Mucosa of descending colon (tissue), 3 donors: ENCODE results near the gene TIPARP. TPM values are rescaled to one million over a fixed set of nuclear protein-coding genes. Genes with fewer than 3 reads are reported as not detected.

Experiments used
- ATAC-seq: fragments of 200-7000 bp; cut with Tn5 transposase; one replicate; pipeline ENCODE4 v1.9.1; 2020; ENCODE audit warnings: mild to moderate bottlenecking, moderate library complexity
- DNase-seq, 3 donors: peaks; one replicate each; pipeline ENCODE4 v3.0.0-alpha.2; 2020
- H3K36me3 ChIP-seq: fragments of 200-600 bp; one replicate; pipeline ENCODE4 v1.8.0; 2021; ENCODE audit warnings: low read depth, mild to moderate bottlenecking
- H3K4me1 ChIP-seq: fragments of 200-600 bp; one replicate; pipeline ENCODE4 v1.8.0; 2021; ENCODE audit warnings: low read depth, mild to moderate bottlenecking
- H3K4me3 ChIP-seq: fragments of 200-600 bp; one replicate; pipeline ENCODE4 v1.8.0; 2021; ENCODE audit warnings: mild to moderate bottlenecking
- H3K9me3 ChIP-seq: fragments of 200-600 bp; one replicate; pipeline ENCODE4 v1.8.0; 2021; ENCODE audit warnings: mild to moderate bottlenecking
- intact Hi-C, 2 donors: fragments of 100-400 bp; cut with DNase I in 1 of 2; cut with micrococcal nuclease in 1 of 2; formaldehyde crosslinking; loops; one replicate each; pipeline versions ENCODE4 v1.11.0 to v1.11.1; 2022; cut with DNase I, micrococcal nuclease
- total RNA-seq, 3 donors: library from RNA; stranded (reverse); fragmentation: NEBNext Ultra II Directional in 2 of 3; extraction: Animal tissue kit (Norgen Biotek cat#: 25700) in 2 of 3; gene quantifications; one replicate each; pipeline versions ENCODE4 v1.2.1 to v1.2.4, GENCODE V29; 2021 to 2023
- TF ChIP-seq, protein P1 (sequence below): fragments of 200-600 bp; IDR thresholded peaks from one replicate; pipeline ENCODE4 v1.8.0; 2022; ENCODE audit warnings: antibody characterized with exemption, mild to moderate bottlenecking
- donor health status: DM: no; HTN: no; CAD: no; lungs with moderate emphysema.
- donor health status: DM: no; HTN: no; CAD: no.
- donor health status: DM: no; HTN: yes; CAD: no.

The TIPARP gene
- total RNA-seq, 3 donors from 2014 or later = 26.4 to 28.6 (median 26.7) TPM

- ATAC-seq (no peak), DNase-seq (no peak)
- TF ChIP-seq, protein P1, sequence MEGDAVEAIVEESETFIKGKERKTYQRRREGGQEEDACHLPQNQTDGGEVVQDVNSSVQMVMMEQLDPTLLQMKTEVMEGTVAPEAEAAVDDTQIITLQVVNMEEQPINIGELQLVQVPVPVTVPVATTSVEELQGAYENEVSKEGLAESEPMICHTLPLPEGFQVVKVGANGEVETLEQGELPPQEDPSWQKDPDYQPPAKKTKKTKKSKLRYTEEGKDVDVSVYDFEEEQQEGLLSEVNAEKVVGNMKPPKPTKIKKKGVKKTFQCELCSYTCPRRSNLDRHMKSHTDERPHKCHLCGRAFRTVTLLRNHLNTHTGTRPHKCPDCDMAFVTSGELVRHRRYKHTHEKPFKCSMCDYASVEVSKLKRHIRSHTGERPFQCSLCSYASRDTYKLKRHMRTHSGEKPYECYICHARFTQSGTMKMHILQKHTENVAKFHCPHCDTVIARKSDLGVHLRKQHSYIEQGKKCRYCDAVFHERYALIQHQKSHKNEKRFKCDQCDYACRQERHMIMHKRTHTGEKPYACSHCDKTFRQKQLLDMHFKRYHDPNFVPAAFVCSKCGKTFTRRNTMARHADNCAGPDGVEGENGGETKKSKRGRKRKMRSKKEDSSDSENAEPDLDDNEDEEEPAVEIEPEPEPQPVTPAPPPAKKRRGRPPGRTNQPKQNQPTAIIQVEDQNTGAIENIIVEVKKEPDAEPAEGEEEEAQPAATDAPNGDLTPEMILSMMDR = no peak
- H3K4me3 ChIP-seq = no peak overlapping the region
- no peaks in the 10 kb centered on the region for H3K9me3 ChIP-seq
- H3K4me1 ChIP-seq = peaks cover 13% of the 10 kb centered on the region
- intact Hi-C loops = no loop called here
- no peaks in the 10 kb centered on the region for H3K36me3 ChIP-seq
Observed at GRCh38 chr3:156635973-156636372, 38.4 kb upstream of the TIPARP start.

DNA sequence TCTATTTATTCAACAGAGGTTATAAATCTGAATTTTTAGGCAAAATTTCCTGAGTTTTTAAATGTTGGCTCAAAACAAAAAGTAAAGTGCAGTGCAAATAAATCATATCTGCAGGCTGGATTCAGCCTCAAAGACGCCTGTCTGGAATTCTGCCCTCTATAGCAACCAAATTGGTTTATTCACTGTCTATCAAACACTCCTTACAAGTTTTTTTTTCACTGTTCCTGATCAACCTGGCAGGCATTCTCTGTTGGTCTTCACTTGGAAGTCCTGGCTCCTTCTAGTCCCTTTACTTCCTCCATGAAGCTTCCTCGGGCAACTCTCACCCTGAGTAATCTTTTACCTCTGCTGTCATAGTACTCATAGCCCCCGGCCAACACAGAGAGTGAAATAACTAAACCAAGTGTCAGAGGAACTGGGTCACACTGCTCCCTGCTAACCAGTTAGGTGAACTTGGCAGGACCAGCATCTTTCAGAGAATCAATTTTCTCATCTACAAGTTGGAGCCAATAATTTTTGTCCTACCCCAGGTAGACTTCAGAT is 36.8 kb upstream of the TIPARP start:
- H3K36me3 ChIP-seq = no peaks in the 10 kb centered on the region
- peak in 1 of 3 donors; percentile 41 for DNase-seq

GRCh38 chr3:156638271-156638670 is 36.1 kb upstream of the TIPARP start:
- intact Hi-C loops = no loop called here
- ATAC-seq = peak; percentile 31
- peaks cover 13% of the 10 kb centered on the region for H3K4me1 ChIP-seq
- H3K9me3 ChIP-seq = no peaks in the 10 kb centered on the region
- no peak overlapping the region for H3K4me3 ChIP-seq
- H3K36me3 ChIP-seq = no peaks in the 10 kb centered on the region
- TF ChIP-seq, protein P1 = no peak
- DNase-seq = no peak

More for the DNA sequence above, 36.8 kb upstream of the TIPARP start:
- intact Hi-C loops = no loop called here
- peaks cover 13% of the 10 kb centered on the region for H3K4me1 ChIP-seq
- TF ChIP-seq, protein P1 = no peak
- no peak overlapping the region for H3K4me3 ChIP-seq
- no peaks in the 10 kb centered on the region for H3K9me3 ChIP-seq
- ATAC-seq = peak; percentile 84

DNA sequence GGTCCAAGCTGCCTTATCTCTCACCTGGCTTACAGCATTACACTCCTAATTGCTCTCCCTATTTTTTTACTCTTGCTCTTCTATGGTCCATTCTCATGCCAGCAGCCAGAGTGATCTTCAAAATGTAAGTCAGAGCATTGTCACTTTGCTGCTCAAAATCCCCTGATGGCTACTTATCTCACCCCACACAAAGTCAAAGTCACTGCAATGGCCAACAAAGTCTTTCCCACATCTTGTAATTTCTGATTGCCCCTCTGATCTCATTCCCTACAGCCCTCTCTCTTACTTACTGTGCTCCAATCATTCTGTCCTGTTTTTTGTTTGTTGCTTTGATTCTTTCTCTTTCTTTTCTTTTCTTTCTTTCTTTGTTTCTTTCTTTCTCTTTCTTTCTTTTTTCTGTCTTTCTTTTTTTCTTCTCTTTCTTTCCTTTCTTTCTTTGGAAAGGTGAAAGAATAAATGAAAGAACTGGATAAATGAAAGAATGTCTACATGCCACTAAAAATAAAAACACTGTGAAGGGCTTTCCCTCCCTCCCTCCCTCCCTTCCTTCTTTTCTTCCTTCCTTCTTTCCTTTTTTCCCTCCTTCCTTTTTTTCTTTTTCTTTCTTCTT is 34.9 kb upstream of the TIPARP start:
- no peak for DNase-seq
- peaks cover 13% of the 10 kb centered on the region for H3K4me1 ChIP-seq
- TF ChIP-seq, protein P1 = no peak
- H3K9me3 ChIP-seq = no peaks in the 10 kb centered on the region
- no peak overlapping the region for H3K4me3 ChIP-seq
- no peaks in the 10 kb centered on the region for H3K36me3 ChIP-seq
- ATAC-seq = no peak
- intact Hi-C loops = no loop called here

- DNase-seq (no peak), ATAC-seq (no peak)
- TF ChIP-seq, protein P1 = no peak
Observed at GRCh38 chr3:156641618-156641975, 32.8 kb upstream of the TIPARP start.

More at GRCh38 chr3:156641618-156641975, 32.8 kb upstream of the TIPARP start:
- Histone ChIP-seq H3K4me3 (no peak overlapping the region), H3K4me1 (peaks cover 13% of the 10 kb centered on the region), H3K36me3 (no peaks in the 10 kb centered on the region), H3K9me3 (no peaks in the 10 kb centered on the region)
- intact Hi-C loops = no loop called here
